Activated CD4-positive, alpha-beta T cell treated with anti-CD3 and anti-CD28 coated beads for 36 hours (primary cell): Measurements from ENCODE around the gene WNT10A. TPM values are rescaled to one million over a fixed set of nuclear protein-coding genes. Genes with fewer than 3 reads are reported as not detected.
"Not testable (repeated sequence)": the region's sequence is repeated elsewhere in the genome, so short reads cannot be mapped to it uniquely, and the experiment has no call there.

Experiments
- ATAC-seq: fragments of 200-7000 bp; cut with Tn5 transposase; one replicate; pipeline ENCODE4 v1.10.0; 2021; ENCODE audit warnings: mild to moderate bottlenecking, moderate library complexity
- CTCF ChIA-PET: fragments of 350-600 bp; sonication (Branson Sonifier 250); formaldehyde crosslinking; loops from one replicate; lab custom pipeline; 2021; ENCODE audit warnings: antibody characterized with exemption; lab: Charles Lee
- POLR2A ChIA-PET: fragments of 350-600 bp; sonication (Branson Sonifier 250); formaldehyde crosslinking; loops from one replicate; lab custom pipeline; 2021; ENCODE audit warnings: antibody characterized with exemption, inconsistent platforms; lab: Charles Lee
- DNase-seq: peaks from one replicate; pipeline ENCODE4 v3.0.0-alpha.2; 2020
- H3K27ac Mint-ChIP-seq: one replicate; pipeline ENCODE4 v1.8.0; 2021; ENCODE audit warnings: mixed read lengths
- H3K27me3 Mint-ChIP-seq: one replicate; pipeline ENCODE4 v1.8.0; 2021; ENCODE audit warnings: mixed read lengths
- H3K36me3 Mint-ChIP-seq: one replicate; pipeline ENCODE4 v1.8.0; 2021; ENCODE audit warnings: low read depth, mixed read lengths
- H3K4me1 Mint-ChIP-seq: one replicate; pipeline ENCODE4 v1.8.0; 2021; ENCODE audit warnings: mixed read lengths
- H3K4me3 Mint-ChIP-seq: one replicate; pipeline ENCODE4 v1.8.0; 2021; ENCODE audit warnings: mild to moderate bottlenecking, moderate library complexity, mixed read lengths
- H3K9me3 Mint-ChIP-seq: one replicate; pipeline ENCODE4 v1.8.0; 2021; ENCODE audit warnings: low read depth, mixed read lengths
- intact Hi-C, 2 experiments: fragments of 100-400 bp; cut with DNase I in 1 of 2; cut with micrococcal nuclease in 1 of 2; formaldehyde crosslinking; loops; one replicate each; pipeline versions ENCODE4 v1.14.2 to v1.15.1; 2022 to 2024; cut with DNase I, micrococcal nuclease
- total RNA-seq, 2 experiments: library from RNA; stranded (reverse); gene quantifications; one replicate each; pipeline ENCODE4 v1.2.3, GENCODE V29; 2021

Gene WNT10A
- 1 to 10 TPM; 5.4 to 6.0 TPM for total RNA-seq

GRCh38 chr2:218880102-218880858 is at the start of gene WNT10A:
TSS of gene WNT10A (plus strand) at chr2:218880852. CDS start at chr2:218880996, 144 bp downstream.
- Mint-ChIP-seq H3K36me3 (no peaks in the 10 kb centered on the region), H3K4me3 (peak within 1 kb of the TSS; percentile 73), H3K9me3 (no peaks in the 10 kb centered on the region), H3K27ac (peak within 1 kb of the TSS; percentile 74), H3K27me3 (peaks cover 26% of the 10 kb centered on the region), H3K4me1 (peaks cover 49% of the 10 kb centered on the region)
- ChIA-PET POLR2A (interaction anchor here (0.6 to 2.1 kb wide), 5 partner anchors 16 to 412 kb away, joined by 3 to 9 read pairs (median 5); no protein-coding TSS in a partner anchor), CTCF (interaction anchor here (0.5 to 18.2 kb wide), 9 partner anchors 6 to 339 kb away, joined by 3 to 620 read pairs (median 4); no protein-coding TSS in a partner anchor)
- intact Hi-C loops = loop anchor here in 1 of 2 experiments (1.0 kb wide), 3 partner anchors 12 to 170 kb away; partner anchors contain the start of gene TTLL4
- DNase-seq (peak; percentile 82), ATAC-seq (peak; percentile 78)

GRCh38 chr2:218831378-218831990 is 49.2 kb upstream of the WNT10A start, which contains the start of gene PRKAG3:
TSS of gene PRKAG3 (minus strand) at chr2:218831803.
- ChIA-PET POLR2A (no interaction called here), CTCF (interaction anchor here (0.6 kb wide), 1 partner anchor 22 kb away, joined by 4 read pairs; no protein-coding TSS in a partner anchor)
- H3K27ac Mint-ChIP-seq = no peak within 1 kb of the TSS
- ATAC-seq (no peak), DNase-seq (no peak)
- H3K27me3 Mint-ChIP-seq = peaks cover 22% of the 10 kb centered on the region
- no peaks in the 10 kb centered on the region for H3K4me1 Mint-ChIP-seq
- H3K9me3 Mint-ChIP-seq = no peaks in the 10 kb centered on the region
- H3K36me3 Mint-ChIP-seq = no peaks in the 10 kb centered on the region
- intact Hi-C loops = no loop called here
- H3K4me3 Mint-ChIP-seq = no peak within 1 kb of the TSS

GRCh38 chr2:218832081-218832480 is 48.6 kb upstream of the WNT10A start:
- Mint-ChIP-seq H3K4me3 (no peak overlapping the region), H3K36me3 (no peaks in the 10 kb centered on the region), H3K27ac (no peak overlapping the region), H3K27me3 (peaks cover 24% of the 10 kb centered on the region), H3K9me3 (peaks cover 2% of the 10 kb centered on the region), H3K4me1 (no peaks in the 10 kb centered on the region)
- ATAC-seq (no peak), DNase-seq (no peak)
- ChIA-PET POLR2A (no interaction called here), CTCF (no interaction called here)
- intact Hi-C loops = no loop called here

- ChIA-PET CTCF (no interaction called here), POLR2A (no interaction called here)
- H3K27me3 Mint-ChIP-seq = peaks cover 26% of the 10 kb centered on the region
- no peak overlapping the region for H3K27ac Mint-ChIP-seq
- no peak overlapping the region for H3K4me3 Mint-ChIP-seq
- DNase-seq (no peak), ATAC-seq (no peak)
- H3K36me3 Mint-ChIP-seq = no peaks in the 10 kb centered on the region
- intact Hi-C loops = no loop called here
- H3K4me1 Mint-ChIP-seq = no peaks in the 10 kb centered on the region
- H3K9me3 Mint-ChIP-seq = peaks cover 5% of the 10 kb centered on the region
These were observed 48.1 kb upstream of the WNT10A start for GRCh38 chr2:218832520-218832919.

GRCh38 chr2:218833023-218833609 is 47.5 kb upstream of the WNT10A start:
- H3K27ac Mint-ChIP-seq = no peak overlapping the region
- ChIA-PET CTCF (interaction anchor here (1.0 kb wide), 1 partner anchor 19 kb away, joined by 3 read pairs; no protein-coding TSS in a partner anchor), POLR2A (no interaction called here)
- H3K4me1 Mint-ChIP-seq = no peaks in the 10 kb centered on the region
- H3K9me3 Mint-ChIP-seq = peaks cover 7% of the 10 kb centered on the region
- no peaks in the 10 kb centered on the region for H3K36me3 Mint-ChIP-seq
- DNase-seq (no peak), ATAC-seq (no peak)
- H3K27me3 Mint-ChIP-seq = peaks cover 31% of the 10 kb centered on the region
- no peak overlapping the region for H3K4me3 Mint-ChIP-seq
- intact Hi-C loops = no loop called here

- DNase-seq = no peak
- CTCF ChIA-PET = no interaction called here
- Mint-ChIP-seq H3K4me3 (no peak overlapping the region), H3K36me3 (no peaks in the 10 kb centered on the region), H3K9me3 (peaks cover 7% of the 10 kb centered on the region), H3K4me1 (no peaks in the 10 kb centered on the region), H3K27ac (no peak overlapping the region), H3K27me3 (peaks cover 39% of the 10 kb centered on the region)
- ATAC-seq = no peak
- intact Hi-C loops = no loop called here
- POLR2A ChIA-PET = no interaction called here
These were observed 46.0 kb upstream of the WNT10A start for GRCh38 chr2:218834685-218835084.

DNA sequence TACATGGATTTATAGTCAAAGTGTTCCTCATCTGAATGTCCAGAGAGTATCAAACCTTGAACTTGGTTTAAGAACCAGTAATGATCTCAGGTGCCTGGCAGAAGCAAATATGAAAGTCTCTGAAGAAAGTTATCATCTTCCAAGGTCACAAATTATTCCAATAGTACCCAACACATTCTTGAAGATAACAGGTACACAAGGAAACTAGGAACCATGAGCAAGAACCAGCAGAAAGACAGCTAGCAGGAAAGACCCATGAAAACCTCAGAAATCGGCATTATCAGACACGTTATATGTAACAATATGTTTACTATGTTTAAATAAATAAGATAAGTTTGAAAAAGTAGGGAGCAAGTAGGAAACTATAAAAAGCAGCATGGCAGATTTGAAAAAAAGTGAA is 43.2 kb upstream of the WNT10A start:
- no peak for ATAC-seq
- no peaks in the 10 kb centered on the region for H3K36me3 Mint-ChIP-seq
- H3K4me1 Mint-ChIP-seq = no peaks in the 10 kb centered on the region
- no peak overlapping the region for H3K4me3 Mint-ChIP-seq
- H3K9me3 Mint-ChIP-seq = peaks cover 7% of the 10 kb centered on the region
- no peak for DNase-seq
- H3K27me3 Mint-ChIP-seq = peaks cover 36% of the 10 kb centered on the region
- ChIA-PET POLR2A (no interaction called here), CTCF (interaction anchor here (0.6 to 2.3 kb wide), 6 partner anchors 10 to 322 kb away, joined by 3 to 6 read pairs (median 3); no protein-coding TSS in a partner anchor)
- intact Hi-C loops = no loop called here
- H3K27ac Mint-ChIP-seq = no peak overlapping the region

DNA sequence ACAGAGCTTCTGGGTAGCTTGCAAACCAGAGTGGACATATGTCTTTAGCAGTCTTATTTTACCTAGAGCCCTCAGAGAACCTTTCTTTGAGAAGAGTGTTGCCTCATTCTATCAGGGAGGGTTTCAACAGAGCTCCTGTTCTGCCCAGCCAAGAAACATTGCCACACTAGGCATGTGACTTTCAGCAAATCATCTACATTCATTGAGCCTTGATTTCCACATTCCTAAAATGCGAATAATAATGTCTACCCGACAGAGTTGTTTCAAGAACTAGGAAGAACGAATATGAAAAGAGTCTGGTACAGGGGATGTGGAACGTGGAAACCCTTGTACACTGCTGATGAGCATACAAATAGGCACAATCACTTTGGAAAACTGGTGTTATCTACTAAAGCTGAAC is 41.2 kb upstream of the WNT10A start:
- H3K9me3 Mint-ChIP-seq = peaks cover 7% of the 10 kb centered on the region
- H3K27me3 Mint-ChIP-seq = peaks cover 39% of the 10 kb centered on the region
- no peak overlapping the region for H3K4me3 Mint-ChIP-seq
- intact Hi-C loops = no loop called here
- DNase-seq (no peak), ATAC-seq (no peak)
- no peak overlapping the region for H3K27ac Mint-ChIP-seq
- POLR2A ChIA-PET = interaction anchor here (0.7 kb wide), 1 partner anchor 240 kb away, joined by 3 read pairs; no protein-coding TSS in a partner anchor
- H3K36me3 Mint-ChIP-seq = no peaks in the 10 kb centered on the region
- no peaks in the 10 kb centered on the region for H3K4me1 Mint-ChIP-seq
- CTCF ChIA-PET = interaction anchor here (0.7 to 1.2 kb wide), 2 partner anchors 8 to 840 kb away, joined by 4 read pairs; no protein-coding TSS in a partner anchor

DNA sequence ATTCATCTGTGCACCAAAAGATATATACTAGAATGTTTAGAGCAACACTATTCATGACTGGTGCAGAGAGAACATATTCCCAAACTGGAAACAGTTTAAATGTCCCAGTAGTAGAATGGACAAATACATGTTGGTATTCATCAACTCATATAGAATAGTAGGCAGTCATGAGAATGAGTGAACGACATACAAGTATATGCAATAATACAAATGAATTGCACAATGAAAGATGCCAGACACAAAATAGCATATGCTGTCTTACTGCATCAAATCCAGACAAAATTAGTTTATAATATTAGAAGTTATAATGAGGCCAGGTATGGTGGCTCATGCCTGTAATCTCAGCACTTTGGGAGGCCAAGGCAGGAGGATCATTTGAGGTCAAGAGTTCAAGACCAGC is 40.8 kb upstream of the WNT10A start:
- Mint-ChIP-seq H3K4me3 (no peak overlapping the region), H3K4me1 (no peaks in the 10 kb centered on the region), H3K36me3 (no peaks in the 10 kb centered on the region), H3K27me3 (peaks cover 37% of the 10 kb centered on the region), H3K27ac (no peak overlapping the region), H3K9me3 (peaks cover 7% of the 10 kb centered on the region)
- ChIA-PET CTCF (interaction anchor here (0.7 kb wide), 1 partner anchor 840 kb away, joined by 4 read pairs; no protein-coding TSS in a partner anchor), POLR2A (no interaction called here)
- ATAC-seq (no peak), DNase-seq (no peak)
- intact Hi-C loops = no loop called here

DNA sequence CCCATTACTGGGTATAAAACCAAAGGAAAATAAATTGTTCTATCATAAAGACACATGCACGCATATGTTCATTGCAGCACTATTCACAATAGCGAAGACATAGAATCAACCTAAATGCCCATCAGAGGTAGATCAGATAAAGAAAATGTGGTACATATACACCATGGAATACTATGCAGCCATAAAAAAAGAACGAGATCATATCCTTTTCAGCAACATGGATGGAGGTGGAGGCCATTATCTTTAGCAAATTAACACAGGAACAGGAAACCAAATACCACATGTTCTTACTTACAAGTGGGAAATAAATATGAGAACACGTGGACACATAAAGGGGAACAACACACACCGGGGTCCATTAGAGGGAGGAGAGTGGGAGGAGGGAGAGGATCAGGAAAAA is 36.3 kb upstream of the WNT10A start:
- CTCF ChIA-PET, H3K27ac Mint-ChIP-seq, DNase-seq, H3K9me3 Mint-ChIP-seq, POLR2A ChIA-PET, ATAC-seq, H3K36me3 Mint-ChIP-seq, H3K4me1 Mint-ChIP-seq, intact Hi-C loops, H3K4me3 Mint-ChIP-seq: not testable (repeated sequence)
- H3K27me3 Mint-ChIP-seq = peaks cover 22% of the 10 kb centered on the region

- H3K27ac Mint-ChIP-seq, ATAC-seq, H3K4me3 Mint-ChIP-seq, H3K9me3 Mint-ChIP-seq, DNase-seq, H3K36me3 Mint-ChIP-seq, H3K4me1 Mint-ChIP-seq: not testable (repeated sequence)
- CTCF ChIA-PET = interaction anchor here (0.6 to 5.7 kb wide), 39 partner anchors 8 to 574 kb away, joined by 3 to 69 read pairs (median 4); partner anchors contain the start of genes BCS1L, CYP27A1, RNF25 and STK36
- POLR2A ChIA-PET = interaction anchor here (0.6 to 1.0 kb wide), 2 partner anchors 30 to 160 kb away, joined by 3 read pairs; no protein-coding TSS in a partner anchor
- peaks cover 16% of the 10 kb centered on the region for H3K27me3 Mint-ChIP-seq
- intact Hi-C loops = loop anchor here (1.0 to 5.0 kb wide), 9 partner anchors 119 to 546 kb away; partner anchors contain the start of genes TTLL4 (in 2 of the 2), BCS1L (in 1 of the 2) and ZNF142 (in 1 of the 2)
These were observed 33.7 kb upstream of the WNT10A start for GRCh38 chr2:218846963-218847362.
